A673 (cell line): ENCODE results near the gene ATP10A. TPM values are rescaled to one million over a fixed set of nuclear protein-coding genes. Genes with fewer than 3 reads are reported as not detected.

Source experiments
- BruUV-seq: library from RNA; stranded (reverse); fragments of 400-500 nt; replicated peaks from 2 replicates; lab custom pipeline; 2021; lab: Mats Ljungman, UMichigan
- CTCF ChIA-PET: fragments of 300-600 bp; sonication (Branson Sonifier 250); formaldehyde crosslinking; loops from one replicate; lab custom pipeline; 2022; ENCODE audit warnings: antibody characterized with exemption; lab: Charles Lee
- POLR2A ChIA-PET: fragments of 300-600 bp; sonication (Branson Sonifier 250); formaldehyde crosslinking; loops from one replicate; lab custom pipeline; 2022; ENCODE audit warnings: antibody characterized with exemption; ENCODE audit not compliant: low non-redundant PET; lab: Charles Lee
- DNase-seq: peaks from one replicate; pipeline ENCODE4 v3.0.0-alpha.2; 2015; ENCODE audit warnings: low spot score
- H3K27ac ChIP-seq: fragments of 200-600 bp; sonication (generic); 2 replicates; pipeline ENCODE4 v1.5.1; 2016; ENCODE audit warnings: mixed run types, low read depth, mild to moderate bottlenecking, mixed read lengths, antibody characterized with exemption, low read length; ENCODE audit not compliant: poor library complexity, severe bottlenecking
- H3K27me3 ChIP-seq: fragments of 200-600 bp; sonication (generic); replicated peaks from 2 replicates; pipeline ENCODE4 v1.6.1; 2017; ENCODE audit warnings: mixed run types, low read depth, mild to moderate bottlenecking, mixed read lengths, antibody characterized with exemption, low read length; ENCODE audit not compliant: insufficient read depth, poor library complexity
- H3K36me3 ChIP-seq: fragments of 200-600 bp; sonication (generic); 2 replicates; pipeline ENCODE4 v1.6.1; 2016; ENCODE audit warnings: mixed run types, mild to moderate bottlenecking, mixed read lengths, antibody characterized with exemption, low read length; ENCODE audit not compliant: insufficient read depth, poor library complexity, severe bottlenecking
- H3K4me1 ChIP-seq: fragments of 200-600 bp; sonication (generic); 2 replicates; pipeline ENCODE4 v1.6.1; 2017; ENCODE audit warnings: mixed run types, mild to moderate bottlenecking, mixed read lengths, antibody characterized with exemption, low read length; ENCODE audit not compliant: insufficient read depth, poor library complexity, severe bottlenecking
- H3K4me3 ChIP-seq: fragments of 200-600 bp; sonication (generic); 2 replicates; pipeline ENCODE4 v1.5.1; 2016; ENCODE audit warnings: low read depth, mixed run types, mild to moderate bottlenecking, mixed read lengths, low read length; ENCODE audit not compliant: poor library complexity, severe bottlenecking
- H3K9me3 ChIP-seq: fragments of 200-600 bp; sonication (generic); 2 replicates; pipeline ENCODE4 v1.6.1; 2016; ENCODE audit warnings: mixed run types, low read depth, mild to moderate bottlenecking, mixed read lengths, antibody characterized with exemption, low read length; ENCODE audit not compliant: poor library complexity, severe bottlenecking
- CTCF ChIP-seq: fragments of 300-800, 200-600 bp; sonication (generic); conservative IDR thresholded peaks from 2 replicates; pipeline ENCODE4 v1.5.1; 2017; ENCODE audit warnings: low read depth, mild to moderate bottlenecking, antibody characterized with exemption, low read length, moderate library complexity, mixed read lengths
- EZH2 ChIP-seq: fragments of 200-600 bp; sonication (generic); IDR thresholded peaks from 2 replicates; pipeline ENCODE4 v1.6.1; 2017; ENCODE audit warnings: borderline replicate concordance, low read depth, mild to moderate bottlenecking, mixed read lengths, antibody characterized with exemption, low read length; ENCODE audit not compliant: poor library complexity, severe bottlenecking
- intact Hi-C: fragments of 100-400 bp; cut with micrococcal nuclease; formaldehyde crosslinking; loops from one replicate; pipeline ENCODE4 v1.10.0; 2022; ENCODE audit not compliant: unreplicated experiment
- total RNA-seq: library from RNA; stranded (reverse); gene quantifications from 2 replicates; pipeline ENCODE4 v1.2.3, GENCODE V29; 2021

The ATP10A gene
- total RNA-seq, 1 experiment from 2014 or later = not detected

- Histone ChIP-seq H3K4me1 (no peaks in the 10 kb centered on the region), H3K36me3 (no peaks in the 10 kb centered on the region), H3K27ac (no peak overlapping the region), H3K27me3 (no peaks in the 10 kb centered on the region), H3K9me3 (peaks cover 3% of the 10 kb centered on the region), H3K4me3 (no peak overlapping the region)
- ChIA-PET CTCF (no interaction called here), POLR2A (no interaction called here)
- no peak for DNase-seq
- no TSS peak for BruUV-seq
- intact Hi-C loops = no loop called here
- no peak for TF ChIP-seq EZH2
- TF ChIP-seq CTCF = no peak
Measured at GRCh38 chr15:25866874-25867273, 3.7 kb upstream of the ATP10A start.

GRCh38 chr15:25866251-25866650, 3.1 kb upstream of the ATP10A start:
- intact Hi-C loops = no loop called here
- no peak overlapping the region for H3K4me3 ChIP-seq
- no peak overlapping the region for H3K27ac ChIP-seq
- DNase-seq = no peak
- no peaks in the 10 kb centered on the region for H3K36me3 ChIP-seq
- H3K27me3 ChIP-seq = no peaks in the 10 kb centered on the region
- peaks cover 3% of the 10 kb centered on the region for H3K9me3 ChIP-seq
- ChIA-PET POLR2A (no interaction called here), CTCF (no interaction called here)
- BruUV-seq = no TSS peak
- TF ChIP-seq CTCF = no peak
- TF ChIP-seq EZH2 = no peak
- no peaks in the 10 kb centered on the region for H3K4me1 ChIP-seq

- Histone ChIP-seq H3K4me3 (no peak overlapping the region), H3K9me3 (peaks cover 3% of the 10 kb centered on the region), H3K27me3 (no peaks in the 10 kb centered on the region), H3K27ac (no peak overlapping the region), H3K4me1 (no peaks in the 10 kb centered on the region), H3K36me3 (no peaks in the 10 kb centered on the region)
- TF ChIP-seq EZH2 = no peak
- TF ChIP-seq CTCF = no peak
- intact Hi-C loops = no loop called here
- no TSS peak for BruUV-seq
- ChIA-PET POLR2A (no interaction called here), CTCF (no interaction called here)
- DNase-seq = no peak
Measured at GRCh38 chr15:25864966-25865365, 1.8 kb upstream of the ATP10A start.
